DLD1 (cell line): ENCODE data around the gene ARPC1A.
"Not testable (repeated sequence)": the region's sequence is repeated elsewhere in the genome, so short reads cannot be mapped to it uniquely, and the experiment has no call there.

Experiments
- in situ Hi-C: cut with HindIII; loops from 2 replicates; pipeline ENCODE4 v1.10.0; 2017; ENCODE audit warnings: low sequenced_read_pairs

ARPC1A gene

GRCh38 chr7:99325592-99326407 is at the start of gene ARPC1A:
Gene ARPC1A (plus strand): TSS chr7:99325898. CDS start chr7:99333354, 7,456 bp downstream.
- in situ Hi-C loops: no loop called here

GRCh38 chr7:99278180-99278579 is 47.5 kb upstream of the ARPC1A start:
- in situ Hi-C loops: no loop called here

- in situ Hi-C loops: not testable (repeated sequence)
Observed at GRCh38 chr7:99284165-99284564, 41.5 kb upstream of the ARPC1A start.

GRCh38 chr7:99287779-99288534 is 37.7 kb upstream of the ARPC1A start:
- in situ Hi-C loops: no loop called here

GRCh38 chr7:99289185-99289584 is 36.5 kb upstream of the ARPC1A start:
- in situ Hi-C loops: no loop called here

- in situ Hi-C loops: not testable (repeated sequence)
Observed at GRCh38 chr7:99290148-99290547, 35.5 kb upstream of the ARPC1A start.

- in situ Hi-C loops: no loop called here
Observed at GRCh38 chr7:99290980-99291607, 34.6 kb upstream of the ARPC1A start.

- in situ Hi-C loops: no loop called here
Observed at GRCh38 chr7:99292127-99292526, 33.6 kb upstream of the ARPC1A start.

- in situ Hi-C loops: no loop called here
Observed at GRCh38 chr7:99293167-99293566, 32.5 kb upstream of the ARPC1A start.

GRCh38 chr7:99293650-99294049 is 32.0 kb upstream of the ARPC1A start:
- in situ Hi-C loops: no loop called here

- in situ Hi-C loops: no loop called here
Observed at GRCh38 chr7:99296471-99296870, 29.2 kb upstream of the ARPC1A start.

- in situ Hi-C loops: loop anchor here (25.0 kb wide), 2 partner anchors 289 to 389 kb away; no protein-coding TSS in a partner anchor
Observed at GRCh38 chr7:99301496-99301895, 24.2 kb upstream of the ARPC1A start.

- in situ Hi-C loops: loop anchor here (25.0 kb wide), 2 partner anchors 293 to 393 kb away; no protein-coding TSS in a partner anchor
Observed at GRCh38 chr7:99305473-99306260, 20.0 kb upstream of the ARPC1A start.

- in situ Hi-C loops: loop anchor here (25.0 kb wide), 2 partner anchors 296 to 396 kb away; no protein-coding TSS in a partner anchor
Observed at GRCh38 chr7:99308461-99309074, 17.1 kb upstream of the ARPC1A start.

GRCh38 chr7:99309111-99309510 is 16.6 kb upstream of the ARPC1A start:
- in situ Hi-C loops: loop anchor here (25.0 kb wide), 2 partner anchors 297 to 397 kb away; no protein-coding TSS in a partner anchor

GRCh38 chr7:99310004-99310403 is 15.7 kb upstream of the ARPC1A start:
- in situ Hi-C loops: loop anchor here (25.0 kb wide), 2 partner anchors 298 to 398 kb away; no protein-coding TSS in a partner anchor

- in situ Hi-C loops: loop anchor here (25.0 kb wide), 2 partner anchors 299 to 399 kb away; no protein-coding TSS in a partner anchor
Observed at GRCh38 chr7:99311702-99312101, 14.0 kb upstream of the ARPC1A start.

- in situ Hi-C loops: loop anchor here (25.0 kb wide), 2 partner anchors 300 to 400 kb away; no protein-coding TSS in a partner anchor
Observed at GRCh38 chr7:99312316-99313203, 13.1 kb upstream of the ARPC1A start.

- in situ Hi-C loops: loop anchor here (25.0 kb wide), 2 partner anchors 301 to 401 kb away; no protein-coding TSS in a partner anchor
Observed at GRCh38 chr7:99313204-99313573, 12.5 kb upstream of the ARPC1A start.
